MM.1S (cell line): ENCODE results near the gene CCER1.
A peak's percentile ranks its signal among the peaks of the same experiment; 100 is the strongest.

Source experiments
- DNase-seq: peaks from one replicate; pipeline ENCODE4 v3.0.0-alpha.2; 2015
- H2AFZ ChIP-seq: fragments of 300-600 bp; sonication (generic); 2 replicates; pipeline ENCODE4 v1.6.0; 2016; ENCODE audit warnings: antibody characterized with exemption, low read length
- H3F3A ChIP-seq: fragments of 300-600 bp; sonication (generic); 2 replicates; pipeline ENCODE4 v1.6.1; 2016; ENCODE audit warnings: mild to moderate bottlenecking, antibody characterized with exemption, low read length, moderate library complexity, mixed read lengths; ENCODE audit not compliant: insufficient read depth
- H3K27ac ChIP-seq: fragments of 300-600 bp; sonication (generic); 2 replicates; pipeline ENCODE4 v1.5.1; 2016; ENCODE audit warnings: mild to moderate bottlenecking, low read length
- H3K27me3 ChIP-seq: fragments of 300-600 bp; sonication (generic); replicated peaks from 2 replicates; pipeline ENCODE4 v1.6.0; 2016; ENCODE audit warnings: low read length; ENCODE audit not compliant: insufficient read depth
- H3K36me3 ChIP-seq: fragments of 300-600 bp; sonication (generic); replicated peaks from 2 replicates; pipeline ENCODE4 v1.6.1; 2016; ENCODE audit warnings: mild to moderate bottlenecking, low read length, mixed read lengths; ENCODE audit not compliant: insufficient read depth
- H3K4me1 ChIP-seq: fragments of 300-600 bp; sonication (generic); 2 replicates; pipeline ENCODE4 v1.6.1; 2016; ENCODE audit warnings: low read length, mixed read lengths
- H3K4me2 ChIP-seq: fragments of 300-600 bp; sonication (generic); 2 replicates; pipeline ENCODE4 v1.6.0; 2016; ENCODE audit warnings: low read depth, low read length
- H3K4me3 ChIP-seq: fragments of 300-600 bp; sonication (generic); 2 replicates; pipeline ENCODE4 v1.5.1; 2016; ENCODE audit warnings: low read length, mixed read lengths
- H3K79me2 ChIP-seq: fragments of 300-600 bp; sonication (generic); 2 replicates; pipeline ENCODE4 v1.6.1; 2016; ENCODE audit warnings: mixed run types, low read length, mixed read lengths
- H3K9ac ChIP-seq: fragments of 300-600 bp; sonication (generic); 2 replicates; pipeline ENCODE4 v1.6.1; 2016; ENCODE audit warnings: low read length, mixed read lengths
- H3K9me2 ChIP-seq: fragments of 300-600 bp; sonication (generic); replicated peaks from 2 replicates; pipeline ENCODE4 v1.6.1; 2016; ENCODE audit warnings: mild to moderate bottlenecking, low read length, mixed read lengths; ENCODE audit not compliant: insufficient read depth
- H3K9me3 ChIP-seq: fragments of 300-600 bp; sonication (generic); replicated peaks from 2 replicates; pipeline ENCODE4 v1.6.1; 2016; ENCODE audit warnings: mild to moderate bottlenecking, low read length, mixed read lengths; ENCODE audit not compliant: insufficient read depth
- H4K20me1 ChIP-seq: fragments of 300-600 bp; sonication (generic); 2 replicates; pipeline ENCODE4 v1.6.1; 2016; ENCODE audit warnings: mild to moderate bottlenecking, low read length, moderate library complexity, mixed read lengths; ENCODE audit not compliant: insufficient read depth
- EZH2 ChIP-seq: fragments of 300-600 bp; sonication (generic); optimal IDR thresholded peaks from 2 replicates; pipeline ENCODE3; 2017; ENCODE audit warnings: low read depth, mild to moderate bottlenecking, antibody characterized with exemption, low read length, mixed read lengths
- EZH2phosphoT487 ChIP-seq: fragments of 300-600 bp; sonication (generic); IDR thresholded peaks from 2 replicates; pipeline ENCODE4 v1.6.1; 2018; ENCODE audit warnings: antibody characterized with exemption, low read length
- TF ChIP-seq, protein P1 (sequence below): fragments of 300-600 bp; sonication (generic); IDR thresholded peaks from 2 replicates; pipeline ENCODE4 v1.5.1; 2016; ENCODE audit warnings: antibody characterized with exemption, low read length, mixed read lengths

The CCER1 gene

GRCh38 chr12:90954428-90954827, 548 bp downstream of the CCER1 start:
- Histone ChIP-seq H3K9ac (no peak overlapping the region), H3K27me3 (no peaks in the 10 kb centered on the region), H3K9me3 (no peaks in the 10 kb centered on the region), H3K36me3 (no peaks in the 10 kb centered on the region), H3K27ac (no peak overlapping the region), H3K9me2 (no peaks in the 10 kb centered on the region), H3K4me2 (no peak overlapping the region), H2AFZ (no peak overlapping the region), H3K79me2 (no peaks in the 10 kb centered on the region), H3K4me3 (no peak overlapping the region), H4K20me1 (no peaks in the 10 kb centered on the region), H3F3A (no peaks in the 10 kb centered on the region), H3K4me1 (no peaks in the 10 kb centered on the region)
- no peak for DNase-seq
- TF ChIP-seq EZH2phosphoT487 (no peak), EZH2 (no peak)
- TF ChIP-seq, protein P1, sequence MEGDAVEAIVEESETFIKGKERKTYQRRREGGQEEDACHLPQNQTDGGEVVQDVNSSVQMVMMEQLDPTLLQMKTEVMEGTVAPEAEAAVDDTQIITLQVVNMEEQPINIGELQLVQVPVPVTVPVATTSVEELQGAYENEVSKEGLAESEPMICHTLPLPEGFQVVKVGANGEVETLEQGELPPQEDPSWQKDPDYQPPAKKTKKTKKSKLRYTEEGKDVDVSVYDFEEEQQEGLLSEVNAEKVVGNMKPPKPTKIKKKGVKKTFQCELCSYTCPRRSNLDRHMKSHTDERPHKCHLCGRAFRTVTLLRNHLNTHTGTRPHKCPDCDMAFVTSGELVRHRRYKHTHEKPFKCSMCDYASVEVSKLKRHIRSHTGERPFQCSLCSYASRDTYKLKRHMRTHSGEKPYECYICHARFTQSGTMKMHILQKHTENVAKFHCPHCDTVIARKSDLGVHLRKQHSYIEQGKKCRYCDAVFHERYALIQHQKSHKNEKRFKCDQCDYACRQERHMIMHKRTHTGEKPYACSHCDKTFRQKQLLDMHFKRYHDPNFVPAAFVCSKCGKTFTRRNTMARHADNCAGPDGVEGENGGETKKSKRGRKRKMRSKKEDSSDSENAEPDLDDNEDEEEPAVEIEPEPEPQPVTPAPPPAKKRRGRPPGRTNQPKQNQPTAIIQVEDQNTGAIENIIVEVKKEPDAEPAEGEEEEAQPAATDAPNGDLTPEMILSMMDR, result no peak

DNA sequence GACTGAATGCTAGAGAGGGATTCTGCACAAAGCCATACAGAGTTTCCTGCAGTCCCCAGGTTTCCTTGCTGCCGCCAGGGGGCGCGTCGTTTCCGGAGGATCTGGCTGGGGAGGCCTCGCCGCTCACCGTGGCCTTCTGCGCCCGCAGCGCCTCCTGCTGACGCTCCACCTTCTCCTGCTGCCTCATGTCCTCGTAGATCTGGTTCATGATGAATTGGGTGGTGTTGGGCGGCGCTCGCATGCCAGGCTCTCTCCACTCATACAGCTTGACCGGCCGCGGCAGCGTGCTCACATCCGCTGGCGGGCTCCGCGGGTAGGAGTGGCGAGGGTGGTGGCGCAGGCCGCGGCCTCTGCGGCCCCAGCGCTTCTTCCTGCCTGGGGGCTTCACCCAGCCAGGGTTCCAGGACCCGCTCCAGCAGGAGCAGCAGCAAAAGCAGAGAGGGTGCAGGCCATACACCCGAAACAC, 987 bp downstream of the CCER1 start:
- peak; percentile 41 for DNase-seq
- Histone ChIP-seq H3K4me1 (no peaks in the 10 kb centered on the region), H3K36me3 (no peaks in the 10 kb centered on the region), H3K27me3 (no peaks in the 10 kb centered on the region), H3K79me2 (no peaks in the 10 kb centered on the region), H3K9me3 (no peaks in the 10 kb centered on the region), H3K27ac (no peak overlapping the region), H3F3A (no peaks in the 10 kb centered on the region), H3K9me2 (no peaks in the 10 kb centered on the region), H3K4me3 (no peak overlapping the region), H3K9ac (no peak overlapping the region), H3K4me2 (no peak overlapping the region), H2AFZ (no peak overlapping the region), H4K20me1 (no peaks in the 10 kb centered on the region)
- TF ChIP-seq, protein P1, result peak; percentile 61
- TF ChIP-seq EZH2phosphoT487 (no peak), EZH2 (no peak)

GRCh38 chr12:90951432-90952105, 3.4 kb downstream of the CCER1 start:
- no peaks in the 10 kb centered on the region for H3K9me2 ChIP-seq
- TF ChIP-seq, protein P1, result no peak
- TF ChIP-seq EZH2phosphoT487 (no peak), EZH2 (no peak)
- H3K4me1 ChIP-seq, result no peaks in the 10 kb centered on the region
- no peak overlapping the region for H2AFZ ChIP-seq
- no peaks in the 10 kb centered on the region for H4K20me1 ChIP-seq
- no peaks in the 10 kb centered on the region for H3K27me3 ChIP-seq
- H3K9ac ChIP-seq, result no peak overlapping the region
- H3K4me3 ChIP-seq, result no peak overlapping the region
- H3K4me2 ChIP-seq, result no peak overlapping the region
- H3F3A ChIP-seq, result no peaks in the 10 kb centered on the region
- no peak overlapping the region for H3K27ac ChIP-seq
- no peak for DNase-seq
- no peaks in the 10 kb centered on the region for H3K79me2 ChIP-seq
- H3K36me3 ChIP-seq, result no peaks in the 10 kb centered on the region
- no peaks in the 10 kb centered on the region for H3K9me3 ChIP-seq
